Parathyroid adenoma (tissue), 2 donors: ENCODE measurements around the gene SFXN5.

Experiments
- H2AFZ ChIP-seq: fragments of 300-600 bp; sonication (generic); one replicate; pipeline ENCODE4 v1.7.0; 2017; ENCODE audit warnings: antibody characterized with exemption, mild to moderate bottlenecking
- H3K27ac ChIP-seq: fragments of 300-600 bp; sonication (generic); one replicate; pipeline ENCODE4 v1.7.0; 2017
- H3K27me3 ChIP-seq: fragments of 300-600 bp; sonication (generic); one replicate; pipeline ENCODE4 v1.7.0; 2017; ENCODE audit warnings: low read length; ENCODE audit not compliant: control insufficient read depth, insufficient read depth
- H3K36me3 ChIP-seq: fragments of 300-600 bp; sonication (generic); one replicate; pipeline ENCODE4 v1.7.0; 2017; ENCODE audit warnings: low read length; ENCODE audit not compliant: control insufficient read depth, insufficient read depth
- H3K4me1 ChIP-seq: fragments of 300-600 bp; sonication (generic); one replicate; pipeline ENCODE4 v1.7.0; 2017; ENCODE audit warnings: control low read depth
- H3K4me2 ChIP-seq: fragments of 300-600 bp; sonication (generic); one replicate; pipeline ENCODE4 v1.7.0; 2017; ENCODE audit warnings: low read length
- H3K4me3 ChIP-seq: fragments of 300-600 bp; sonication (generic); one replicate; pipeline ENCODE4 v1.7.0; 2017; ENCODE audit warnings: low read depth, low read length
- H3K79me2 ChIP-seq: fragments of 300-600 bp; sonication (generic); one replicate; pipeline ENCODE4 v1.7.0; 2017; ENCODE audit warnings: control low read depth
- H3K9ac ChIP-seq: fragments of 300-600 bp; sonication (generic); one replicate; pipeline ENCODE4 v1.7.0; 2017; ENCODE audit warnings: mild to moderate bottlenecking
- H3K9me3 ChIP-seq: fragments of 300-600 bp; sonication (generic); one replicate; pipeline ENCODE4 v1.7.0; 2017; ENCODE audit warnings: low read length; ENCODE audit not compliant: control insufficient read depth
- TF ChIP-seq, protein P1 (sequence below): fragments of 300-600 bp; sonication (generic); IDR thresholded peaks from one replicate; pipeline ENCODE4 v1.7.0; 2017; ENCODE audit warnings: antibody characterized with exemption, mild to moderate bottlenecking
- donor health status: primary hyperparathyroidism.

Gene SFXN5

DNA sequence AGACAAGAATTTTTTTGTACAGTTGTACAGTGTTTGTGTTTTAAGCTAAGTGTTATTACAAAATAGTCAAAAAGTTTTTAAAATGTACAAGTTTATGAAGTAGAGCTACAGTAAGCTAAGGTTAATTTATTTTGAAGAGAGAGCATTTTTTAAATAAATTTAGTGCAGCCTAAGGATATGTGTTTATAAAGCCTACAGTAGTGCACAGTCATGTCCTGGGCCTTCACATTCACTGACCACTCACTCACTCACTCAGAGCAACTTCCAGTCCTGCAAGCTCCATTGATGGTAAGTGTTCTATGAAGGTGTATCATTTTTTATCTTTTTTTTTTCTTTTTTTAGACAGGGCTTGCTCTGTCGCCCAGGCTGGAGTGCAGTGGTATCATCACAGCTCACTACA is 44.2 kb downstream of the SFXN5 start:
- Histone ChIP-seq H3K9me3 (no peaks in the 10 kb centered on the region), H3K27me3 (no peaks in the 10 kb centered on the region), H3K79me2 (no peaks in the 10 kb centered on the region), H2AFZ (no peak overlapping the region), H3K4me1 (no peaks in the 10 kb centered on the region), H3K4me3 (no peak overlapping the region), H3K4me2 (no peak overlapping the region), H3K27ac (no peak overlapping the region), H3K36me3 (no peaks in the 10 kb centered on the region), H3K9ac (no peak overlapping the region)
- TF ChIP-seq, protein P1, sequence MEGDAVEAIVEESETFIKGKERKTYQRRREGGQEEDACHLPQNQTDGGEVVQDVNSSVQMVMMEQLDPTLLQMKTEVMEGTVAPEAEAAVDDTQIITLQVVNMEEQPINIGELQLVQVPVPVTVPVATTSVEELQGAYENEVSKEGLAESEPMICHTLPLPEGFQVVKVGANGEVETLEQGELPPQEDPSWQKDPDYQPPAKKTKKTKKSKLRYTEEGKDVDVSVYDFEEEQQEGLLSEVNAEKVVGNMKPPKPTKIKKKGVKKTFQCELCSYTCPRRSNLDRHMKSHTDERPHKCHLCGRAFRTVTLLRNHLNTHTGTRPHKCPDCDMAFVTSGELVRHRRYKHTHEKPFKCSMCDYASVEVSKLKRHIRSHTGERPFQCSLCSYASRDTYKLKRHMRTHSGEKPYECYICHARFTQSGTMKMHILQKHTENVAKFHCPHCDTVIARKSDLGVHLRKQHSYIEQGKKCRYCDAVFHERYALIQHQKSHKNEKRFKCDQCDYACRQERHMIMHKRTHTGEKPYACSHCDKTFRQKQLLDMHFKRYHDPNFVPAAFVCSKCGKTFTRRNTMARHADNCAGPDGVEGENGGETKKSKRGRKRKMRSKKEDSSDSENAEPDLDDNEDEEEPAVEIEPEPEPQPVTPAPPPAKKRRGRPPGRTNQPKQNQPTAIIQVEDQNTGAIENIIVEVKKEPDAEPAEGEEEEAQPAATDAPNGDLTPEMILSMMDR, result no peak

DNA sequence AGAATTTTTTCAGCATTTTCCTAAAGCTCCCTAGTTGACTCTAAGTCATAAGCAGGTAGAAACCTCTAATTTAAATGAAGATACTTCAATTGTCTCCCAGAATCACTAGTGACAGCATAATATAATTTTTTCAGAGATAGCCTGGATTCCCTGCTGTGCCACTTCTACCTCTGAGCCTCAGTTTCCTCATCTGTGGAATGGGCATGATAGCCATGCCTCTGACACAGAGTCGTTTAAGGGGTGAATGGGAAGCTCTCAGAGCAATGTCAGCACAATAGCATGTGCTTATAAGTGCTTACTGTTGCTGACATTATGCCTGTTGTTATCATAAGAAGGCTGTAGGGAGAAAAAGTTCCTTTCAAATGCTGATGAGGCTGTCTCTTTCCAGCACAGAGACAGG is 48.0 kb downstream of the SFXN5 start:
- H3K4me1 ChIP-seq, result no peaks in the 10 kb centered on the region
- no peaks in the 10 kb centered on the region for H3K79me2 ChIP-seq
- TF ChIP-seq, protein P1, result no peak
- H3K4me2 ChIP-seq, result no peak overlapping the region
- no peaks in the 10 kb centered on the region for H3K36me3 ChIP-seq
- H3K9me3 ChIP-seq, result no peaks in the 10 kb centered on the region
- no peak overlapping the region for H2AFZ ChIP-seq
- no peak overlapping the region for H3K4me3 ChIP-seq
- H3K9ac ChIP-seq, result no peak overlapping the region
- no peak overlapping the region for H3K27ac ChIP-seq
- no peaks in the 10 kb centered on the region for H3K27me3 ChIP-seq

DNA sequence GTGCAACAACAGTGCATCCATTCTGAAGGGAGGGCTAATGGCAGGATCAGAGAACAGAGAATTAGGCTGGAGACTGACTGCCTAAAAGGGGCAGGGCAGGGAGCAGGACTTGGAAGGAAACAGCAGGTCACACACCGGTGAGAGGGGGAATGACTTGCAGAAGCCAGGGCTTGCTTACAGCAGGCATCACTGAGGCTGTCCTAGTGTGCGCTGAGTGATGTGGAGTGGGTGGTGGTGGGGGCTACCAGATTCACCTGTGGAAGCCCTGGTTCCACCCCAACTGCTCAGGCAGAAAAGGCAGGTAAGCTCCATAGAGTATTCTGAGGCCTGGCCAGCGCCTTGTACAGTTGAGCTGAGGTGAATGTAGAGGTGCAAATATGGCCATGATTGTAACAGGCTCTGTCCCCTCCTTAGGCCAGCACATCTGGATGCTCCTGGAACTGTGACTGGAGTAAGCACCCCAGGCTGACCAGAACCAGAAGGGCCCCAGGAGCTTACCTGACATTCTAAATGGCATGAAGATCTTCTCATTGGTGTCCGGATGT is 49.4 kb downstream of the SFXN5 start:
- Histone ChIP-seq H3K9ac (no peak overlapping the region), H3K27ac (no peak overlapping the region)

DNA sequence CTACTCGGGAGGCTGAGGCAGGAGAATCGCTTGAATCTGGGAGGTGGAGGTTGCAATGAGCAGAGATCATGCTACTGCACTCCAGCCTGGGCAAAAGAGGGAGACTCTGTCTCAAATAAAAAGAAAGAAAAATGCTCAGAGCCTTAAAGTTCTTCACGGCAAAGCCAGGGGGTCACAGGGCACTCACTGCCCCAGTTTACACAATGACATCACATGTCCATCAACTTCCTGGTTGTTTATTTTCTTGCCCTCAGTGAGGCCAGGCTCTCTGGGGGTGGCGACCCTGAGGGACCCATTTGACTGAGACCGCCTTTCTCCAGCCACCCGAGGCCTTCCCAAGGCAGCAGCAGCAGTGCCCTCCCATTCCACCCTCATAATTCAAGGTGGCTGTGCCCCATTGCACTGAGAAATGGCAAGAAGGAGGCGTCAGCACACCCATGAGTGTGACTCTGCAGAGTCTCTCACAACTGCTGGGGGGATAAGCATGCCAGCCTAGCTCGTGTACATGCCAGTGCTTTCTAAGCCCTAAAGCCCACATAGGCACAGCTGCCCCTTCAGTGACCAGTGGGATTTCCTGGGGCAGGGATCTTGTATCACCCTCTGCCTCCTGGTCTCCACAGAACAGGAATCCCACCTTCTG is 50.0 kb downstream of the SFXN5 start:
- no peaks in the 10 kb centered on the region for H3K79me2 ChIP-seq
- H3K9me3 ChIP-seq, result no peaks in the 10 kb centered on the region
- no peak overlapping the region for H3K27ac ChIP-seq
- no peak overlapping the region for H3K4me2 ChIP-seq
- TF ChIP-seq, protein P1, result no peak
- no peaks in the 10 kb centered on the region for H3K4me1 ChIP-seq
- H3K27me3 ChIP-seq, result no peaks in the 10 kb centered on the region
- no peak overlapping the region for H3K9ac ChIP-seq
- H3K4me3 ChIP-seq, result no peak overlapping the region
- no peak overlapping the region for H2AFZ ChIP-seq
- no peaks in the 10 kb centered on the region for H3K36me3 ChIP-seq

More for the DNA sequence above, 49.4 kb downstream of the SFXN5 start:
- Histone ChIP-seq H3K4me3 (no peak overlapping the region), H3K4me2 (no peak overlapping the region), H3K27me3 (no peaks in the 10 kb centered on the region), H2AFZ (no peak overlapping the region), H3K4me1 (no peaks in the 10 kb centered on the region), H3K79me2 (no peaks in the 10 kb centered on the region), H3K9me3 (no peaks in the 10 kb centered on the region), H3K36me3 (no peaks in the 10 kb centered on the region)
- TF ChIP-seq, protein P1, result no peak
